Stimulated activated CD8-positive, alpha-beta memory T cell treated with anti-CD3 and anti-CD28 coated beads, Interleukin-4, amount 100 ng/mL, for 4 hours (primary cell): ENCODE data around the gene FAP.

Experiments used
- DNase-seq, 2 donors: peaks; one replicate each; pipeline ENCODE4 v3.0.0-alpha.2; 2020; ENCODE audit warnings: low read depth in 2 of 2, low spot score in 1 of 2

The FAP gene

DNA sequence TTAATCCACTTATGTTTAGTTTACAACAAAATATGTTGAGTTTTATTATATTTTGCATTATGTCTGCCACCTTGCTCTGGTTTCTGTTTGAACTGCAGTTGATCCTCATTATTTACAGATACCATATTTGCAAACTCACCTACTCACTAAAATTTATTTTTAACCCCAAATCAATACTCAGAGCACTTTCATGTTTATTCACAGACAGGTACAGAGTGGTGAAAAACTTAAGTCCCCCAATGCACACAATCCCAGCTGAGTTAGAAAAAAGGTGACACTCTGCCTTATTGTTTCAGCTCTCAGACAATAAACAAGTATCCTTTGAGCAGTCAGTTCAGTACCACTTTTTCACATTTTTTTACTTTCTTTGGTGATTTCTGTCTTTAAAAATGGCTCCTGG, 104.9 kb downstream of the FAP start:
- no peak for DNase-seq

DNA sequence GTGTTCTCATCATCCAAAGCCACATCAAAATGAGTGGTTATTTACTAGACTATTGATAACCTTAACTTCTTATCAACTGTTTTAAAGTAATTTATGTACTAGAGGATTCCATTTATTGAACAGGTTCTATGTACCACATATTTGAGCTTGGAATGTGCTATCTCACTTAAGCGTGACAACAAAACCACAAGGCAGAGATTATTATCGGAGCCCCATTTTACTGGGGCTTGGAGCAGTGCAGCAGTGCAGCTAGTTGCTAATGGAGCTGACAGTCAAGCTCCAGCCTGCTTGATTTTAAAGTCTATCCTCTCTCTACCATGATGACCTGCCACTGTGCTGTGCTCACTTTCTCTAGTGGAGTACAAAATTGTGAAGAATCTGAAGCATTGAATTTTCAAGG, 115.8 kb downstream of the FAP start:
- no peak for DNase-seq

DNA sequence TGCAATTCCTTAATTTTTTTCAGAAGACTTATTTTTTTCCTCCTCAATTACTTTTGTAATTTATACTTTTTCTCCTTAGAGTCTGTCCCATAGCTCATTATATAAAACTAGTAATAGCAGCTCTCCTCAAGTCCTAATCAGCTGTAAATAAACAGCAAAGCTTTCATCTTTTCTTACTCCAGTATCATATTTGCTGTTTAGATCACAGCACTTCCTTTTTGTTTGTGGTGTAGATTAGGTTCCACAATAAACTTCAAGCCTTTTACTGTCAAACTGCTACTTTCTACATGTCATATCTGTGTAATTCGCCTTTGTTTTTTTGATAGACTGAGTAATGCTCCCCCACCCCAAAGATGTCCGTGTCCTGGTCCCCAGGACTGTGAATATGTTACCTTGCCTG, 116.7 kb downstream of the FAP start:
- DNase-seq, result no peak

- no peak for DNase-seq
Measured at GRCh38 chr2:162126111-162126519, 117.1 kb downstream of the FAP start.

- DNase-seq, result no peak
Measured at GRCh38 chr2:162125138-162125537, 118.1 kb downstream of the FAP start.

GRCh38 chr2:162123806-162124758, 119.2 kb downstream of the FAP start:
- no peak for DNase-seq
